OCI-LY7 (cell line): ENCODE results near the gene EYA2. TPM values are rescaled to one million over a fixed set of nuclear protein-coding genes. Genes with fewer than 3 reads are reported as not detected.
A peak's percentile ranks its signal among the peaks of the same experiment; 100 is the strongest.

Experiments used
- BruUV-seq: library from RNA; stranded (reverse); fragments of 400-500 nt; replicated peaks from 2 replicates; lab custom pipeline; 2021; lab: Mats Ljungman, UMichigan
- CTCF ChIA-PET: fragments of 300-600 bp; sonication (Branson Sonifier 250); formaldehyde crosslinking; loops from one replicate; lab custom pipeline; 2022; ENCODE audit warnings: antibody characterized with exemption; ENCODE audit not compliant: unreplicated experiment; lab: Charles Lee
- POLR2A ChIA-PET: fragments of 300-600 bp; sonication (Branson Sonifier 250); formaldehyde crosslinking; loops from one replicate; lab custom pipeline; 2022; ENCODE audit warnings: antibody characterized with exemption; lab: Charles Lee
- DNase-seq: peaks from one replicate; pipeline ENCODE4 v3.0.0-alpha.2; 2015; ENCODE audit warnings: low spot score
- H2AFZ ChIP-seq: fragments of 200-600 bp; sonication (generic), shearing (Covaris generic); 2 replicates; pipeline ENCODE4 v1.6.1; 2014; ENCODE audit warnings: mild to moderate bottlenecking, antibody characterized with exemption, low read length, moderate library complexity
- H3K27ac ChIP-seq: fragments of 200-600 bp; sonication (generic); 2 replicates; pipeline ENCODE4 v1.5.1; 2014; ENCODE audit warnings: mixed run types, low read depth, mild to moderate bottlenecking, moderate library complexity, low read length, inconsistent platforms; ENCODE audit not compliant: poor library complexity, severe bottlenecking
- H3K36me3 ChIP-seq: fragments of 200-600 bp; sonication (generic); 2 replicates; pipeline ENCODE4 v1.6.1; 2014; ENCODE audit warnings: mild to moderate bottlenecking, antibody characterized with exemption, low read length, moderate library complexity, mixed read lengths; ENCODE audit not compliant: insufficient read depth
- H3K4me1 ChIP-seq: fragments of 200-600 bp; sonication (generic); 2 replicates; pipeline ENCODE4 v1.5.1; 2014; ENCODE audit warnings: mild to moderate bottlenecking, low read length; ENCODE audit not compliant: insufficient read depth, poor library complexity, severe bottlenecking
- H3K4me2 ChIP-seq: fragments of 200-600 bp; sonication (generic); 2 replicates; pipeline ENCODE4 v1.6.1; 2014; ENCODE audit warnings: mild to moderate bottlenecking, low read length
- H3K4me3 ChIP-seq: fragments of 200-600 bp; sonication (generic); 2 replicates; pipeline ENCODE4 v1.5.1; 2014; ENCODE audit warnings: mild to moderate bottlenecking, low read depth, low read length; ENCODE audit not compliant: poor library complexity, severe bottlenecking
- H3K79me2 ChIP-seq: fragments of 200-600 bp; sonication (generic); 2 replicates; pipeline ENCODE4 v1.6.1; 2016; ENCODE audit warnings: low read depth, mild to moderate bottlenecking, low read length, moderate library complexity, mixed read lengths; ENCODE audit not compliant: insufficient read depth
- H3K9me2 ChIP-seq: fragments of 200-600 bp; sonication (generic); 2 replicates; pipeline ENCODE4 v1.6.1; 2016; ENCODE audit warnings: mild to moderate bottlenecking, low read length, mixed read lengths; ENCODE audit not compliant: insufficient read depth
- H3K9me3 ChIP-seq: fragments of 200-600 bp; sonication (generic); 2 replicates; pipeline ENCODE4 v1.6.1; 2014; ENCODE audit warnings: mild to moderate bottlenecking, mixed run types, low read length, mixed read lengths
- H4K20me1 ChIP-seq: fragments of 200-600 bp; sonication (generic); 2 replicates; pipeline ENCODE4 v1.6.1; 2014; ENCODE audit warnings: mild to moderate bottlenecking, antibody characterized with exemption, low read length, moderate library complexity, mixed read lengths; ENCODE audit not compliant: insufficient read depth
- CTCF ChIP-seq: fragments of 200-600 bp; sonication (generic); conservative IDR thresholded peaks from 2 replicates; pipeline ENCODE4 v1.5.1; 2014; ENCODE audit warnings: mild to moderate bottlenecking, antibody characterized with exemption, low read length, moderate library complexity, mixed read lengths
- EZH2phosphoT487 ChIP-seq: fragments of 200-600 bp; sonication (generic); IDR thresholded peaks from 2 replicates; pipeline ENCODE4 v1.6.1; 2018; ENCODE audit warnings: low read depth, borderline replicate concordance, mild to moderate bottlenecking, mixed run types, antibody characterized with exemption, low read length, moderate library complexity, mixed read lengths
- intact Hi-C: fragments of 100-400 bp; cut with micrococcal nuclease; formaldehyde crosslinking; loops from one replicate; pipeline ENCODE4 v1.10.0; 2022; ENCODE audit not compliant: unreplicated experiment
- total RNA-seq, 2 experiments: library from RNA; depleted of rRNA in 1 of 2; stranded (reverse); fragments of >200 nt in 1 of 2; shearing (Covaris generic) in 1 of 2; gene quantifications; 2 replicates each; pipeline ENCODE4 v1.2.3, GENCODE V29; 2014 to 2022

EYA2 gene
- total RNA-seq, 2 experiments from 2014 or later, result not detected

- Histone ChIP-seq H3K9me3 (no peaks in the 10 kb centered on the region), H3K9me2 (no peaks in the 10 kb centered on the region), H2AFZ (peak overlapping the region; percentile 31; the same call in 1 of the 2 replicates), H3K4me2 (peak overlapping the region; percentile 43), H4K20me1 (no peaks in the 10 kb centered on the region), H3K4me3 (no peak overlapping the region), H3K27ac (peak overlapping the region; percentile 50), H3K36me3 (no peaks in the 10 kb centered on the region), H3K79me2 (no peaks in the 10 kb centered on the region), H3K4me1 (peaks cover 30% of the 10 kb centered on the region)
- TF ChIP-seq EZH2phosphoT487 (no peak), CTCF (no peak)
- no TSS peak for BruUV-seq
- ChIA-PET CTCF (no interaction called here), POLR2A (no interaction called here)
- intact Hi-C loops, result loop anchor here (1.0 kb wide), 1 partner anchor 36 kb away; no protein-coding TSS in a partner anchor
- peak; percentile 85 for DNase-seq
These were observed 69.3 kb downstream of the EYA2 start for GRCh38 chr20:46963758-46964617.

- ChIA-PET POLR2A (no interaction called here), CTCF (no interaction called here)
- Histone ChIP-seq H3K4me1 (peaks cover 30% of the 10 kb centered on the region), H3K9me2 (no peaks in the 10 kb centered on the region), H3K4me3 (no peak overlapping the region), H4K20me1 (no peaks in the 10 kb centered on the region), H3K36me3 (no peaks in the 10 kb centered on the region), H3K9me3 (no peaks in the 10 kb centered on the region), H3K79me2 (no peaks in the 10 kb centered on the region), H3K27ac (peak overlapping the region; percentile 50), H2AFZ (peak overlapping the region; percentile 31; the same call in 1 of the 2 replicates), H3K4me2 (peak overlapping the region; percentile 43)
- no peak for TF ChIP-seq CTCF
- no peak for TF ChIP-seq EZH2phosphoT487
- intact Hi-C loops, result loop anchor here (1.0 kb wide), 1 partner anchor 35 kb away; no protein-coding TSS in a partner anchor
- DNase-seq, result no peak
- no TSS peak for BruUV-seq
These were observed 70.2 kb downstream of the EYA2 start for GRCh38 chr20:46964618-46965455.
